Measurements from ENCODE around the gene SUN3. TPM values are rescaled to one million over a fixed set of nuclear protein-coding genes. Genes with fewer than 3 reads are reported as not detected.

SUN3 gene
- total and polyA plus RNA-seq, 2 of the 8 experiments (the other 6 are each of a cell fraction or from before 2014, with no cell fraction given) = not detected

- H3K23me2 ChIP-seq (ENCODE audit: low read depth, low read length) = no peaks in the 10 kb centered on the region
- TF ChIP-seq ASH2L (IDR thresholded peaks at IDR 0.05; ENCODE audit: low read length) (no peak), KDM1A (IDR thresholded peaks at IDR 0.05; ENCODE audit: borderline replicate concordance, low read length) (no peak), EP300 (IDR thresholded peaks at IDR 0.05; ENCODE audit: borderline replicate concordance in 1 of 2, low read depth in 2 of 2, low read length in 2 of 2) (no peak), GABPA (IDR thresholded peaks at IDR 0.05; ENCODE audit: borderline replicate concordance, insufficient read depth, low read length) (no peak), CTCF (IDR thresholded peaks at IDR 0.05; ENCODE audit: control extremely low read depth in 1 of 3, insufficient read depth in 1 of 3, low read depth in 1 of 3, low read length in 3 of 3) (peak in 1 of 3 experiments; percentile 9; a peak in 1 of 4 replicates), GTF2F1 (IDR thresholded peaks at IDR 0.05; ENCODE audit: borderline replicate concordance, low read depth, low read length) (no peak), BRCA1 (IDR thresholded peaks at IDR 0.05; ENCODE audit: low read depth, low read length) (no peak)
- no peak overlapping the region for H4K8ac ChIP-seq (ENCODE audit: extremely low read depth, insufficient read depth, low read length)
- H3K23ac ChIP-seq (ENCODE audit: insufficient read length) = no peak overlapping the region
- no peak overlapping the region for H2AK5ac ChIP-seq (ENCODE audit: low read depth, low read length)
- no peak overlapping the region for H2AFZ ChIP-seq (ENCODE audit: low read length)
- no peaks in the 10 kb centered on the region for H3K79me1 ChIP-seq (ENCODE audit: low read depth, low read length)
- H4K5ac ChIP-seq (ENCODE audit: insufficient read length, low read depth, low read length) = no peak overlapping the region
- ChIA-PET CTCF (ENCODE audit: partially characterized antibody) (interaction anchor here (0.7 to 5.4 kb wide), 29 partner anchors 9 to 671 kb away, joined by 3 to 34 read pairs (median 4); partner anchors contain the start of gene PKD1L1), POLR2A (ENCODE audit: partially characterized antibody) (no interaction called here)
- H2BK15ac ChIP-seq (ENCODE audit: low read length) = no peak overlapping the region
- no peaks in the 10 kb centered on the region for H4K20me1 ChIP-seq (replicated peaks in 1 of 2; ENCODE audit: control insufficient read depth in 1 of 2, insufficient read depth in 2 of 2, low read length in 2 of 2)
- no peak overlapping the region for H4K91ac ChIP-seq (replicated peaks; ENCODE audit: insufficient read length, low read length)
- no peak overlapping the region for H3K14ac ChIP-seq (ENCODE audit: insufficient read length)
- 83% methylated on average over 11 of the region's 11 CpGs; no CpG with 5 or more reads in 1 of the 2 experiments for WGBS, 2 experiments (ENCODE audit: extremely low coverage in 1 of 2, insufficient coverage in 1 of 2, insufficient read length in 1 of 2, insufficient replicate concordance in 2 of 2, low coverage in 1 of 2, low lambda C conversion rate in 2 of 2, missing lambda C conversion rate in 1 of 2)
- no peak for DNase-seq (ENCODE audit: low read depth in 1 of 2, low spot score in 2 of 2)
- 0 out of 2 replicates have a peak overlapping the region, but pooled peaks have one; percentile 13 for H2BK12ac ChIP-seq (ENCODE audit: low read depth, low read length)
- FAIRE-seq = no peak
- no peaks in the 10 kb centered on the region for H3K9me3 ChIP-seq (ENCODE audit: insufficient read depth in 2 of 2, low read depth in 1 of 2, low read length in 1 of 2)
- H2BK5ac ChIP-seq (ENCODE audit: low read depth, low read length) = 0 out of 2 replicates have a peak overlapping the region, but pooled peaks have one; percentile 29
- H3K56ac ChIP-seq (replicated peaks; ENCODE audit: insufficient read length, low read depth, low read length) = no peak overlapping the region
- peak overlapping the region; percentile 22 for H3K4ac ChIP-seq (replicated peaks; ENCODE audit: insufficient read length, low read depth, low read length)
- no peaks in the 10 kb centered on the region for H3K79me2 ChIP-seq (ENCODE audit: control insufficient read depth in 1 of 2, insufficient read depth in 2 of 2, low read length in 2 of 2)
- no peak overlapping the region for H3K4me2 ChIP-seq (ENCODE audit: insufficient read depth in 1 of 2, low read depth in 2 of 2, low read length in 2 of 2)
- peaks cover 0 to 9% (median 5%) of the 10 kb centered on the region in 4 experiments; a peak in 6 of 7 replicates for H3K4me1 ChIP-seq (replicated peaks in 1 of 4; ENCODE audit: control insufficient read depth in 3 of 4, insufficient read depth in 4 of 4, low read length in 3 of 4)
- no peak overlapping the region for H3K18ac ChIP-seq (ENCODE audit: extremely low read depth, low read length)
- H2BK120ac ChIP-seq (replicated peaks; ENCODE audit: low read depth, low read length) = no peak overlapping the region
- no peaks in the 10 kb centered on the region for H3K36me3 ChIP-seq (ENCODE audit: control insufficient read depth in 2 of 4, insufficient read depth in 4 of 4, low read length in 3 of 4)
- no peaks in the 10 kb centered on the region for H3K27me3 ChIP-seq (replicated peaks in 1 of 4; ENCODE audit: control insufficient read depth in 3 of 4, extremely low read depth in 1 of 4, insufficient read depth in 3 of 4, low read length in 3 of 4)
- H2BK20ac ChIP-seq (ENCODE audit: low read length) = no peak overlapping the region
- H3K4me3 ChIP-seq (ENCODE audit: extremely low read depth in 1 of 4, insufficient read depth in 2 of 4, low read depth in 3 of 4, low read length in 4 of 4) = no peak overlapping the region
- H3K9ac ChIP-seq (replicated peaks in 1 of 4; ENCODE audit: extremely low read depth in 1 of 4, low read depth in 3 of 4, low read length in 3 of 4) = no peak overlapping the region
- no peak overlapping the region for H3K27ac ChIP-seq (ENCODE audit: low read depth, low read length)
Measured at GRCh38 chr7:47937711-47938573, 91.0 kb downstream of the SUN3 start.

All from H1 (cell line).